ENCODE data around the gene MAP3K5.
A peak's percentile ranks its signal among the peaks of the same experiment; 100 is the strongest.

DNA sequence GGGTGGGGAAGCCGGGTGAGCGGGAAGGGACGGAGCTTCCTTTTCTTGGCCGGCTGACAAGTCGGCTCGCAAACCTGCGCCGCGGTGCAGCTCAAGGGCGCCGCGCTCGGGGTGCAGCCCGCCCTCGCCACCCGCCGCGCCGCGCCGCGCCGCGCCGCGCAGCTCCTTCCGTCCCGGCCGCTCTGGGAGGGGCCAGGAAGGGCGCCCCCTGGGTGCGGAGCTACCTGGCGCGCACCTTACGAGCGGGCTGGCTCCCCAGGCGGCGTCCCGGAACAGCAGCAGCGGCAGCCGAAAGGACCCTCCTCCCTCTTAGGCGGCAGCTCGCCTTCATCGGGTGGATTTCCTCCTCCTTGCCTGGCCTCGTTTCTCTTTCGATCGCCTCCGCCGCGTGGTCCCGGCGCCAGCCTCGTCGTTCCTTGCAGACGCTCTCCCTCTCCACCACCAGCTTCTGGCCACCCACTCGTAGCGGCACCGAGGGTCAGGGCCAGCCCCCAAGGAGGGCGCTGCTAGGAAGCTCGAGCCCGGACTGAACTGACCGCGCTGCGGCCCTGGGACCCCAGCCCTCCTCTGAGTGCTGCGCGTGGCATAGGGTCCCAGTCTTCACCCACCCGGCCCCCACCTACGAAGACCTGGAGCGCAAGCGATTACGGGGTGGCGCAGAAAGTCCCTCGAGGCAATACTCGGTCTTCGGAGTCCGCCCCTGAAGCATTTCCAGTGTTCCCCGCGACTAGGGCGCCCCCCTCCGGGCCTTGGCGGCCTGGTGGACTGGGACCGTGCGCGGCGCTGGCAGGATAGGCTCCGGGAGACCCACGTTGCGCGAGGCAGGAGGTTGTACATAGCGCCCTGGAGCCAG is at the start of gene MAP3K5:
- TF ChIP-seq, protein P1, sequence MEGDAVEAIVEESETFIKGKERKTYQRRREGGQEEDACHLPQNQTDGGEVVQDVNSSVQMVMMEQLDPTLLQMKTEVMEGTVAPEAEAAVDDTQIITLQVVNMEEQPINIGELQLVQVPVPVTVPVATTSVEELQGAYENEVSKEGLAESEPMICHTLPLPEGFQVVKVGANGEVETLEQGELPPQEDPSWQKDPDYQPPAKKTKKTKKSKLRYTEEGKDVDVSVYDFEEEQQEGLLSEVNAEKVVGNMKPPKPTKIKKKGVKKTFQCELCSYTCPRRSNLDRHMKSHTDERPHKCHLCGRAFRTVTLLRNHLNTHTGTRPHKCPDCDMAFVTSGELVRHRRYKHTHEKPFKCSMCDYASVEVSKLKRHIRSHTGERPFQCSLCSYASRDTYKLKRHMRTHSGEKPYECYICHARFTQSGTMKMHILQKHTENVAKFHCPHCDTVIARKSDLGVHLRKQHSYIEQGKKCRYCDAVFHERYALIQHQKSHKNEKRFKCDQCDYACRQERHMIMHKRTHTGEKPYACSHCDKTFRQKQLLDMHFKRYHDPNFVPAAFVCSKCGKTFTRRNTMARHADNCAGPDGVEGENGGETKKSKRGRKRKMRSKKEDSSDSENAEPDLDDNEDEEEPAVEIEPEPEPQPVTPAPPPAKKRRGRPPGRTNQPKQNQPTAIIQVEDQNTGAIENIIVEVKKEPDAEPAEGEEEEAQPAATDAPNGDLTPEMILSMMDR (IDR thresholded peaks at IDR 0.05): peak in 2 of 3 experiments; percentile 59 to 74
- TF ChIP-seq POLR2A (IDR thresholded peaks at IDR 0.05): no peak

All from vagina (tissue), 2 donors.